HEK293 (cell line): Measurements from ENCODE around the gene NUDCD2.

ENCODE experiments used
- YY1 ChIP-seq: fragments of 450-650 bp; formaldehyde crosslinking; IDR thresholded peaks from 2 replicates; pipeline ENCODE4 v1.5.1; 2018; ENCODE audit warnings: missing biosample characterization, missing genetic modification characterization
- ZBTB1 ChIP-seq: fragments of 450-650 bp; formaldehyde crosslinking; IDR thresholded peaks from 2 replicates; pipeline ENCODE4 v1.5.1; 2016; ENCODE audit warnings: missing biosample characterization, missing genetic modification characterization
- ZNF140 ChIP-seq: fragments of 450-650 bp; formaldehyde crosslinking; IDR thresholded peaks from 2 replicates; pipeline ENCODE4 v1.5.1; 2016; ENCODE audit warnings: missing biosample characterization, missing genetic modification characterization
- TF ChIP-seq, protein P1 (sequence below): fragments of 450-650 bp; formaldehyde crosslinking; IDR thresholded peaks from 2 replicates; pipeline ENCODE4 v1.5.1; 2016; ENCODE audit warnings: missing biosample characterization, missing genetic modification characterization

DNA sequence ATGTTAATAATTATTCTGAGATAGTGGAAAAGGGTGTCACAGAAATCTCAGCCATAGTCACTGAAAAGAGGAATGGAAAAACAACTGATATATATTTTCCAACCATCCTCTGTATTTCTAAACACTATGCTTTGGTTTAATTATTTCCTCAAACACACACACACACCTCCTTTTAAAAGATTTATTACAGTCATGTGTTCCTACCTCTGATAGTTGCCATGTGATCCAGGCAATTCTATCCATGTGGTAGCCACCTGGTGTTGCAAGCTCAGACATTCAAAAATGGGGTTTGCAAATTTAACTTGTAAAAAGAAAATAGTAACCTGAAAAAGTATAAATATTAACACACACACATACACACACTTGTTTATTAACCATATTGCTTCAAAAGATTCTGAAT lies 62.5 kb downstream of the NUDCD2 start:
- TF ChIP-seq ZBTB1 (tag by site-specific recombination) (no peak), YY1 (tag by site-specific recombination) (no peak), ZNF140 (tag by site-specific recombination) (no peak)
- TF ChIP-seq, protein P1, sequence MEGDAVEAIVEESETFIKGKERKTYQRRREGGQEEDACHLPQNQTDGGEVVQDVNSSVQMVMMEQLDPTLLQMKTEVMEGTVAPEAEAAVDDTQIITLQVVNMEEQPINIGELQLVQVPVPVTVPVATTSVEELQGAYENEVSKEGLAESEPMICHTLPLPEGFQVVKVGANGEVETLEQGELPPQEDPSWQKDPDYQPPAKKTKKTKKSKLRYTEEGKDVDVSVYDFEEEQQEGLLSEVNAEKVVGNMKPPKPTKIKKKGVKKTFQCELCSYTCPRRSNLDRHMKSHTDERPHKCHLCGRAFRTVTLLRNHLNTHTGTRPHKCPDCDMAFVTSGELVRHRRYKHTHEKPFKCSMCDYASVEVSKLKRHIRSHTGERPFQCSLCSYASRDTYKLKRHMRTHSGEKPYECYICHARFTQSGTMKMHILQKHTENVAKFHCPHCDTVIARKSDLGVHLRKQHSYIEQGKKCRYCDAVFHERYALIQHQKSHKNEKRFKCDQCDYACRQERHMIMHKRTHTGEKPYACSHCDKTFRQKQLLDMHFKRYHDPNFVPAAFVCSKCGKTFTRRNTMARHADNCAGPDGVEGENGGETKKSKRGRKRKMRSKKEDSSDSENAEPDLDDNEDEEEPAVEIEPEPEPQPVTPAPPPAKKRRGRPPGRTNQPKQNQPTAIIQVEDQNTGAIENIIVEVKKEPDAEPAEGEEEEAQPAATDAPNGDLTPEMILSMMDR (tag by site-specific recombination) = no peak
